ENCODE measurements around the gene MMP17. TPM values are rescaled to one million over a fixed set of nuclear protein-coding genes. Genes with fewer than 3 reads are reported as not detected.

MMP17 gene
- total and polyA plus RNA-seq, 2 donors (not counting 3 experiments of a cell fraction or from before 2014, with no cell fraction given) = 3.6 to 10.8 TPM

GRCh38 chr12:131803961-131804521 lies 24.2 kb upstream of the MMP17 start:
- no peaks in the 10 kb centered on the region for H3K9me1 ChIP-seq (replicated peaks; ENCODE audit: control insufficient read depth, extremely low read depth, insufficient read depth, low read length)
- H3K27me3 ChIP-seq (ENCODE audit: control insufficient read depth in 2 of 2, insufficient read depth in 2 of 2, low read length in 2 of 2) = no peaks in the 10 kb centered on the region
- no peak for TF ChIP-seq FOS (IDR thresholded peaks at IDR 0.05; ENCODE audit: borderline replicate concordance, insufficient read depth, low read length)
- TF ChIP-seq POLR2A (IDR thresholded peaks at IDR 0.05; ENCODE audit: low read depth, low read length) = no peak
- no peak for TF ChIP-seq POLR2AphosphoS5 (IDR thresholded peaks at IDR 0.05; ENCODE audit: insufficient read depth, low read depth, low read length)
- TF ChIP-seq JUN (IDR thresholded peaks at IDR 0.05; ENCODE audit: borderline replicate concordance, insufficient read depth, insufficient read length, low read depth) = no peak
- TF ChIP-seq, protein P1, sequence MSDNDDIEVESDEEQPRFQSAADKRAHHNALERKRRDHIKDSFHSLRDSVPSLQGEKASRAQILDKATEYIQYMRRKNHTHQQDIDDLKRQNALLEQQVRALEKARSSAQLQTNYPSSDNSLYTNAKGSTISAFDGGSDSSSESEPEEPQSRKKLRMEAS (IDR thresholded peaks at IDR 0.05; ENCODE audit: insufficient read depth, insufficient read length) = no peak
- no peak for TF ChIP-seq EZH2 (IDR thresholded peaks at IDR 0.05; ENCODE audit: borderline replicate concordance, low read depth, low read length, severe bottlenecking)
- no peak for TF ChIP-seq GATA2 (IDR thresholded peaks at IDR 0.05; ENCODE audit: insufficient read depth, insufficient read length, low read depth, low read length)
- TF ChIP-seq MYC (IDR thresholded peaks at IDR 0.05; ENCODE audit: low read depth, low read length) = no peak
- TF ChIP-seq, protein P2, sequence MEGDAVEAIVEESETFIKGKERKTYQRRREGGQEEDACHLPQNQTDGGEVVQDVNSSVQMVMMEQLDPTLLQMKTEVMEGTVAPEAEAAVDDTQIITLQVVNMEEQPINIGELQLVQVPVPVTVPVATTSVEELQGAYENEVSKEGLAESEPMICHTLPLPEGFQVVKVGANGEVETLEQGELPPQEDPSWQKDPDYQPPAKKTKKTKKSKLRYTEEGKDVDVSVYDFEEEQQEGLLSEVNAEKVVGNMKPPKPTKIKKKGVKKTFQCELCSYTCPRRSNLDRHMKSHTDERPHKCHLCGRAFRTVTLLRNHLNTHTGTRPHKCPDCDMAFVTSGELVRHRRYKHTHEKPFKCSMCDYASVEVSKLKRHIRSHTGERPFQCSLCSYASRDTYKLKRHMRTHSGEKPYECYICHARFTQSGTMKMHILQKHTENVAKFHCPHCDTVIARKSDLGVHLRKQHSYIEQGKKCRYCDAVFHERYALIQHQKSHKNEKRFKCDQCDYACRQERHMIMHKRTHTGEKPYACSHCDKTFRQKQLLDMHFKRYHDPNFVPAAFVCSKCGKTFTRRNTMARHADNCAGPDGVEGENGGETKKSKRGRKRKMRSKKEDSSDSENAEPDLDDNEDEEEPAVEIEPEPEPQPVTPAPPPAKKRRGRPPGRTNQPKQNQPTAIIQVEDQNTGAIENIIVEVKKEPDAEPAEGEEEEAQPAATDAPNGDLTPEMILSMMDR (IDR thresholded peaks at IDR 0.05; ENCODE audit: extremely low read depth in 1 of 2, insufficient read depth in 1 of 2, low read depth in 1 of 2, low read length in 2 of 2) = no peak
- H3K79me2 ChIP-seq (ENCODE audit: control insufficient read depth, insufficient read depth, low read length) = no peaks in the 10 kb centered on the region
- H3K27ac ChIP-seq (ENCODE audit: insufficient read depth, low read depth, low read length) = peak overlapping the region; percentile 35
- no peak overlapping the region for H3K4me3 ChIP-seq (replicated peaks in 1 of 3; ENCODE audit: insufficient read depth in 1 of 3, low read depth in 1 of 3, low read length in 3 of 3)
- H3K4me2 ChIP-seq (ENCODE audit: insufficient read depth, low read length) = peak overlapping the region; percentile 45
- no peaks in the 10 kb centered on the region for H4K20me1 ChIP-seq (replicated peaks; ENCODE audit: control insufficient read depth, extremely low read depth, insufficient read depth, low read length)
- ChIA-PET CTCF (no interaction called here), POLR2A (no interaction called here)
- dilution Hi-C loops (cut with MboI; ENCODE audit: extremely low pct_ligation_motif_present, low sequenced_read_pairs) (no loop called here), intact Hi-C loops (cut with micrococcal nuclease) (loop anchor here (2.0 kb wide), 1 partner anchor 25 kb away; the partner anchor contains the start of gene MMP17)
- peak overlapping the region; percentile 24 for H3K9ac ChIP-seq (replicated peaks; ENCODE audit: extremely low read depth, insufficient read depth, low read length)
- peak; percentile 79 for DNase-seq (ENCODE audit: low read depth, low spot score)
- peaks cover 8% of the 10 kb centered on the region for H3K4me1 ChIP-seq (ENCODE audit: control insufficient read depth, extremely low read depth, insufficient read depth, low read length)
- peak; percentile 42 for FAIRE-seq
- H2AFZ ChIP-seq (ENCODE audit: low read depth, low read length) = peak overlapping the region; percentile 96
- peaks cover 0 to 4% of the 10 kb centered on the region in 2 experiments for H3K36me3 ChIP-seq (ENCODE audit: control insufficient read depth in 2 of 2, extremely low read depth in 1 of 2, insufficient read depth in 2 of 2, low read length in 2 of 2)
- no TSS peak for BruUV-seq (replicated peaks)
- no peaks in the 10 kb centered on the region for H3K9me3 ChIP-seq (replicated peaks; ENCODE audit: control insufficient read depth, insufficient read depth, low read length)
